C4-2B (cell line): Measurements from ENCODE around the gene COL9A3.
"Not testable (repeated sequence)": the region's sequence is repeated elsewhere in the genome, so short reads cannot be mapped to it uniquely, and the experiment has no call there.

Experiments used
- H3K27ac ChIP-seq: fragments of 450-650 bp; 2 replicates; pipeline ENCODE4 v1.5.1; 2017
- CTCF ChIP-seq: fragments of 450-650 bp; conservative IDR thresholded peaks from 2 replicates; pipeline ENCODE4 v1.5.1; 2017; ENCODE audit warnings: mild to moderate bottlenecking
- ZFX ChIP-seq: fragments of 450-650 bp; IDR thresholded peaks from 2 replicates; pipeline ENCODE4 v1.6.1; 2017

COL9A3 gene

DNA sequence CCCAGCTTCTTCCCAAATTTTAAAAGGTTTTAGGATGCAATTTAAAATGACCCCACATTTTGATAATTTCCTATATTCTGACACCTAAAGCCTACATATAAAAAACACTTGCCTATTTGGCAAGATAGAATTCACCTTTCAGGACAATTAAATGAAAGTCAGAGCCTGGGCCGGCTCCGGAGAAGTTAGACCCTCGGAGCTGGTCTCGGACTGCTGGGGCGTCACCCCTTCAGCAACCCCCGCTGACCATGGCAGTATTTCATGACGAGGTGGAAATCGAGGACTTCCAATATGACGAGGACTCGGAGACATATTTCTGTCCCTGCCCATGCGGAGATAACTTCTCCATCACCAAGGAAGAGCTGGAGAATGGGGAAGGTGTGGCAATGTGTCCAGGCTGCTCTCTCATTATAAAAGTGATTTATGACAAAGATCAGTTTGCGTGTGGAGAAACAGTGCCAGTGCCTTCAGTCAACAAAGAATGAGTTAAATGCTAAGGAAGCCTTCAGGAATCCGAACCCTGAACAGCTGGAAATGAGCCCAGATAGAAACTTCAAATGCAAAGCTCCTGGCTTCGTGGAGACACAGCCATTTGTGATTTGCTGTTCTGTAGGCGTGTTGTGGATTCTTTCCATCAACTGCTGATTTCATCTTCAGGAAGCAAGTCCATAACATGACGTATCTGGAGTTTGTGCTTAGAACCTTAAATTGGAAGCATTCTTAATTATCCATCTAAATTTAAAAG, 28.7 kb downstream of the COL9A3 start:
- TF ChIP-seq ZFX, result no peak
- TF ChIP-seq CTCF, result no peak
- no peak overlapping the region for H3K27ac ChIP-seq

DNA sequence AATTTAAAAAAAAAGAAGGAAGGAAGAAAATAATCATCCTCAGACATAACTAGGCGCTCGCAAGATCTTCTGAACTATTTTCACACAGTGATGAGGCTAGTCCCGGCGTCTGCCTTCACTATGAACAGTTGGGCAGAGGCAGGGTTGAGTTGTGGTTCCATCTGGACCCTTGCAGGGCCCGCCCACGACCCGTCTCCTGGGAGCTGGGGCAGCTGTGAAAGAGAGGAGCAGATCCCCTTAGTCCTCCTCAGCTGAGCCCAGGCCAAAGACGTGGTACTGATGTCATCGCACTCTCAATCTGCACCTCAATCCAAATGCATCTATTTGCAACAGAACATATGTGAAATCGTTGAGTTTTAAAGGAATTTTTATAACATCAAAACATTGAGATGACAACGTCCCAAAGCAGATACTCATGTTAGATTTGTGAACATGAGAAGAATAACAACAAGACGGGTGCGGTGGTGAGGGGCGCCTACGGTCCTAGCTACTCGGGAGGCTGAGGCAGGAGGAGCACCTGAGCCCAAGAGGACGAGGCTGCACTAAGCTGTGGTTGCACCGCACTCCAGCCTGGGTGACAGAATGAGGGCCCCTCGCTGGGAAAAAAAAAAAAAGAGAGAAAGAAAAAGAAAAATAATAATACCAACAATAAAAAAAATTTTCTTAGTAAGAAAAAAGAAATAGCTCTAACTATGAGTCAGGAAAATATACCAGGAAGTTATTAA, 29.5 kb downstream of the COL9A3 start:
- no peak overlapping the region for H3K27ac ChIP-seq
- no peak for TF ChIP-seq ZFX
- TF ChIP-seq CTCF, result no peak

GRCh38 chr20:62848917-62849316, 32.1 kb downstream of the COL9A3 start:
- H3K27ac ChIP-seq, result not testable (repeated sequence)

GRCh38 chr20:62849431-62849830, 32.6 kb downstream of the COL9A3 start:
- no peak for TF ChIP-seq ZFX
- TF ChIP-seq CTCF, result no peak
- H3K27ac ChIP-seq, result no peak overlapping the region

DNA sequence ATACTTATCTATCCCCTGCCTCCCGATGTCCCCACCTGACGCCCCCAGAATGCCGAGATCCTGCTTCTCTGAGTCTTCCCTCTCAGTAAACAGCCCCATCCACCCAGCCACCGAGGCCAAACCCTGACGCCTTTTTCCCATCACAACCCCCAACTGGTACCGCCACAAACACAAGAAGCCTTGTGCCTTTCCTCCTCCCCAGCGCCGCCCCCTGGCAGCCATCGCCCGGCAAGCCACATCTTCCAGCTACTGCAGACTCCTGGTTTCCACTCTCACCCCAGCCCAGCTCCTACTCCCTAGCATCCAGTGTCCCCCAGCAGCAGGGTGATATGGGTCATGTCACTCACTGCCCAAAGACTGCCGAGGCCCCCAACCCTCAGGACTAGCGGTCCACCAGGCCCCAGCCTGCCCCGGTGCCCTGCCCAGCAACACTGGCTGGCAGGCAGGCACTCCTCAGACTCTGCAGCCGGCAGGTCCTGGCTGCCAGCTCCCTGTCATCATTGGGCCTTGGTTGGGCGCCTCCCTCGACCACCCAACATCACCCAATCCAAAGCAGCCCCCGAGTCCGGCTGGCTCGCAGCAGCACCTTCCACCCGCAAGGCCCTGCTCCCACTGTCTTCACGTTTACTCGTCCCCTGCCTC, 33.6 kb downstream of the COL9A3 start:
- no peak overlapping the region for H3K27ac ChIP-seq
- no peak for TF ChIP-seq CTCF
- TF ChIP-seq ZFX, result no peak

GRCh38 chr20:62852196-62852595, 35.3 kb downstream of the COL9A3 start:
- no peak overlapping the region for H3K27ac ChIP-seq
- TF ChIP-seq CTCF, result no peak

- no peak for TF ChIP-seq CTCF
- TF ChIP-seq ZFX, result no peak
- no peak overlapping the region for H3K27ac ChIP-seq
These were observed 36.0 kb downstream of the COL9A3 start for GRCh38 chr20:62852841-62853240.

GRCh38 chr20:62853304-62853703, 36.5 kb downstream of the COL9A3 start:
- H3K27ac ChIP-seq, result not testable (repeated sequence)
